C4-2B (cell line): ENCODE measurements around the gene BSG.

ENCODE experiments used
- ZFX ChIP-seq: fragments of 450-650 bp; IDR thresholded peaks from 2 replicates; pipeline ENCODE4 v1.6.1; 2017
- TF ChIP-seq, protein P1 (sequence below): fragments of 450-650 bp; conservative IDR thresholded peaks from 2 replicates; pipeline ENCODE4 v1.5.1; 2017; ENCODE audit warnings: mild to moderate bottlenecking

DNA sequence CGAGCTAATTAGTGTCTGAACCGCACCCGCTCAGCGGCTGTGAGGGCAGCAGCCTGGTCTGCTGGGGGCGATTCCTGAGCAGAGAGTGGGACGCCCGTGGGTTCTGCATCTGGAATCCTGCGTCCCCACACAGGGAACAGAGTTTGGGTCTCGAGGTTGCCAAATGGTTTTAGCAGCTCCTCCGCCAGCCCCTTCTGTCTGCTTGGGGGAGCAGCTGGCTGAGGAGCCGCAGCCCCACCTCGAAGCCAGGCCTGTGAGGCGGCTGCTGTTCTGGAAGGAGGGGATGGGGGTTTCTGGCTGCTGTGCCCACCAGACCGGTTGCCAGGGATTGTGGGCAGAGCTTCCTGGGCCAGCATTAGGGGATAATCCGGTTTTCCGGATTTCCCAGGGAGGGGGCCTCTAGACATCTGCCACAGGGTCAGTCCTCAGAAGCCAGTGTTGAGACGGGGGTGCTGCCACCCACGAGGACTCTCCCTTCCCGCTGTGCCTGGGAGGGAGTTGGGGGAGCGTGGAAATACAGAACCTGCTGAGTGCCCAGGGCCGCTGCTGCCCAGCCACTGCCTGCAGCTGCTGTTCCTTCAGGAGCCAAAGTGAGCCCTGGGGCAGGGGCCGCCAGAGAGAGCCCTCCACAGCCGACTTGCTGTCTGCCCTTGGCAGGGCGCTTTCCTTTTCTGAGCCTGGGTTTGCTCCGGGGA is 38.9 kb upstream of the BSG start:
- TF ChIP-seq, protein P1, sequence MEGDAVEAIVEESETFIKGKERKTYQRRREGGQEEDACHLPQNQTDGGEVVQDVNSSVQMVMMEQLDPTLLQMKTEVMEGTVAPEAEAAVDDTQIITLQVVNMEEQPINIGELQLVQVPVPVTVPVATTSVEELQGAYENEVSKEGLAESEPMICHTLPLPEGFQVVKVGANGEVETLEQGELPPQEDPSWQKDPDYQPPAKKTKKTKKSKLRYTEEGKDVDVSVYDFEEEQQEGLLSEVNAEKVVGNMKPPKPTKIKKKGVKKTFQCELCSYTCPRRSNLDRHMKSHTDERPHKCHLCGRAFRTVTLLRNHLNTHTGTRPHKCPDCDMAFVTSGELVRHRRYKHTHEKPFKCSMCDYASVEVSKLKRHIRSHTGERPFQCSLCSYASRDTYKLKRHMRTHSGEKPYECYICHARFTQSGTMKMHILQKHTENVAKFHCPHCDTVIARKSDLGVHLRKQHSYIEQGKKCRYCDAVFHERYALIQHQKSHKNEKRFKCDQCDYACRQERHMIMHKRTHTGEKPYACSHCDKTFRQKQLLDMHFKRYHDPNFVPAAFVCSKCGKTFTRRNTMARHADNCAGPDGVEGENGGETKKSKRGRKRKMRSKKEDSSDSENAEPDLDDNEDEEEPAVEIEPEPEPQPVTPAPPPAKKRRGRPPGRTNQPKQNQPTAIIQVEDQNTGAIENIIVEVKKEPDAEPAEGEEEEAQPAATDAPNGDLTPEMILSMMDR, result no peak
- TF ChIP-seq ZFX, result no peak
